T47D (cell line): ENCODE measurements around the gene TUBA8.

ENCODE experiments used
- DNase-seq, 2 experiments: peaks; one replicate each; pipeline versions ENCODE4 v3.0.0 to v3.0.0-alpha.2; 2011 to 2012; ENCODE audit warnings: low read depth in 1 of 2, low spot score in 1 of 2
- JUND ChIP-seq: IDR thresholded peaks from 2 replicates; pipeline ENCODE4 v1.6.1; 2012; ENCODE audit warnings: low read depth
- in situ Hi-C: cut with HindIII; loops from 2 replicates; pipeline ENCODE4 v1.10.0; 2016; ENCODE audit warnings: low sequenced_read_pairs, low pct_unique_long_range_greater_than_20kb

Gene TUBA8

DNA sequence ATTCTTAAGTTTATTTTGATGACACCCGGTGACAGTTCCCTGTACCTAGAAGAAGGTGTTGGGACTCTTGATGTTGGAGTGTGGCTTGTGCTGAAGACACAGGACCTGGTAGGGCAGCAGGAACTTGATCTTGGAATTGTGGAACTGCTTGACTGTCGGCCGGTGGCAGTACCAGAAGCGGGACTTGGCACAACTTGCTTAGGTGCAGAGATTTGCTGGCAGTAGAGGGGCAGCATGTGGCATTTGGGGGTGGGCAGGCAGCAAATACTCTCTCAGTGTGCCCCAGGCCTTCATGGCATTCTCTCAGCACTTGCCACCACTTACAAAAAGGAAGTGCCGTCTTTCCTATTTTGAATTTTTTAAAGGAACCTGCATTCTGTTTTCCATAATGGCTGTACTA is 29.2 kb upstream of the TUBA8 start:
- no peak for DNase-seq
- TF ChIP-seq JUND = no peak
- in situ Hi-C loops = no loop called here

DNA sequence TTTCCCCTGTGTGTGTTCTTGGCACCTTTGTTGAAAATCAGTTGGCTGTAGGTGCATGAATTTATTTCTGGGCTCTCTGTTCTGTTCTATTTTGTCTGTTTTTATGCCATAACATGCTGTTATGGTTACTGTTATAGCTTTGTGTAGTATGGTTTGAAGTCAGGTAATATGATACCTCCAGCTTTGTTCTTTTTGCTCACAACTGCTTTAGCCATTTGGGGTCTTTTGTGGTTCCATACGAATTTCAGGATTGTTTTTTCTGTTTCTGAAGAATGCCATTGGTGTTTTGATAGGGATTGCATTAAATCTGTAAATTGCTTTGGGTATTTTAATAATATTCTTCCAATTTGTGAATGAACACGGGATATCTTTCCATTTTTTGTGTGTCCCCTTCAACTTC is 28.1 kb upstream of the TUBA8 start:
- no peak for DNase-seq
- TF ChIP-seq JUND = no peak
- in situ Hi-C loops = no loop called here

DNA sequence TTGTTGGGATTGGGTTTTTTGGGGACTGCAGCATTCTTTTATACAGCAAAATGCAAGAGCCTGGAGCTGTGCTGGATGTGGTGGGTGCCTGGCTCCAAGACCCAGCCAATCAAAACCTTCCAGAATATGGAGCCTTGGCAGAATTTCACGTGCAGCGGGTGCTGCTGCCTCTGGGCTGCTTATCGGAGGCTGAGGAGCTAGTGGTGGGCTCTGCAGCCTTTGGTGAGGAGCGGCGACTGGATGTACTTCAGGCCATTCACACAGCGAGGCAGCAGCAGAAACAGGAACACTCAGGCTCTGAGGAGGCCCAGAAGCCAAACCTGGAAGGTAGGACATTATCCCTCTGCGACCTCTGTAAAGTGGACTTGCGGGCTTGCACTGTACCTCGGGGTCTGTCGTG is 27.2 kb upstream of the TUBA8 start:
- TF ChIP-seq JUND = no peak
- in situ Hi-C loops = no loop called here
- DNase-seq = no peak

DNA sequence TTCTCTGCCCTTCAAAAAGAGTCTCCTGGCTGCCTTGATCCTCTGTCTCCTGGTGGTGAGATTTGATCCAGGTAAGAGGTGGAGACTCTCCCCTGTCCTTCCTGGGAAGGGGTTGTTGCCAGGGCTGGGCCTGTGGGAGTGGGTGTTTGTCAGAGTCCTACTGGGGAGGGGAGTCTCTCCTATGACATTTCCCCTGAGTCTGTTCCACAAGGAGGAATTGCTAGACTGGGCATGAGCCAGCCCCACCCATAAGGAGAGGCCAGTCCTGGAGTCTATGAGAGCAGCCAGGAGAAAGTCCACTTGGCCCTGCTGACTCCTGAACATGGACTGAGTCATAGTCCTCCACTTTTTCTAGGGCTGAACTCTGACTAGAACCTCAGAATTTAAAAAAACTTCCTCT is 25.4 kb upstream of the TUBA8 start:
- in situ Hi-C loops = no loop called here
- no peak for TF ChIP-seq JUND
- no peak for DNase-seq

DNA sequence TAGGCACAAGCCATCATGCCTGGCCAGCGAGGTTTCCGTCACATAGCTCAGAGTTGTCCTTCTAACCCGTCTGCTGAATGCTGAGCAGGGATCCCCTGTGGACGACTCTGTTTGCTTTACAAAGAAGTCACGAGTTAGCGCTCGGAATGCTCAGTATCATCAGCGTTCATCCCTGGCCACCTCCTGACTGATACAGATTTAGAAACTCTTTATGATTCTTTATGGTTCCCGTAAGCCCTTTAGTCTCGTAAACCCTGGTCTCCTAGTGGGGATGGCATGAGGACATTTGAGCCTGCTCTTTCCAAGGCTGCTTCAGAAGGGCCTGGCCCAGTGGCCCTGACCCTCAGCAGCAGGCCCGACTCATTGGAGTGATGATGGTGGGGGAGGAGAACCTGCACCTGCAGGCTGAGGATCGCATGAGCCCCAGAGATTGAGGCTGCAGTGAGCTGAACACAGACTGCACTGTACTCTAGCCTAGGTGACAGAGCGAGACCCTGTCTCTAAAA is 23.2 kb upstream of the TUBA8 start:
- in situ Hi-C loops = no loop called here
- no peak for DNase-seq
- no peak for TF ChIP-seq JUND

- no peak for TF ChIP-seq JUND
- in situ Hi-C loops = no loop called here
Measured at GRCh38 chr22:18088825-18089568, 21.6 kb upstream of the TUBA8 start.

DNA sequence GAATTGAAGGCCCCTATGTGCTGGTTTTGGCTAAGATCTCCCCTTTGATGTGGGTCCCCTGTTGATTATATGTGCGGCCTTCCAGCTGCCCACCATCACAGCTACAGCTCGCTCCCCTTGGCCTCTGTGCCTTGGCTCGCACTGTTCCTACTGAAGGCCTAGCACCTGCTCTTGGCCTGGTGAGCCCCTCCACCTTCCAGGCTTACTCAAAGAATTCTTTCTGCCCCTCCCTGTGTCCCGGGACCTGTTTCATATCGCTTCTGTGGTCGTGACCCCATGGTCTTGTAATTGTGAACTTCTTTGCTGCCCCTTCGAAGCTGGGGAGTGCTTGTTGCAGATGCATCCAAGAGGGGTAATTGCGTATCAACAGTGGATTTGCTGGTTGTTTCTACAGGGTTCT is 20.3 kb upstream of the TUBA8 start:
- DNase-seq = no peak
- TF ChIP-seq JUND = no peak
- in situ Hi-C loops = no loop called here

More at GRCh38 chr22:18088825-18089568, 21.6 kb upstream of the TUBA8 start:
- no peak for DNase-seq

DNA sequence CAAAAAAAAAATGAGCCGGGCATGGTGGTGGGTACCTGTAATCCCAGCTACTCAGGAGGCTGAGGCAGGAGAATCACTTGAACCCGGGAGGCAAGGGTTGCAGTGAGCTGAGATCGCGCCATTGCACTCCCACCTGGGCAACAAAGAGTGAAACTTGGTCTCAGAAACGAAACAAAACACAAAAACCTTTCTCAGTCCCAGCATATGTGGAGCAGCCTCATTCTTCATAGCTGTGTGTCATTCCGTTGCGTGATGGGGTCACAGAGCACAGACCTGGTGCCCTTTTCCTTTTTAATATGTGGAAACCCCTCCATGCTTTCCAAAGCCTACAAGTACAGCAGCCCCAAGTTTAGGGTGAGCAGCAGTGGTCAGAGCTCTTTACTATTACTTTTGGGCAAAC is 19.1 kb upstream of the TUBA8 start:
- TF ChIP-seq JUND = no peak
- DNase-seq = no peak
- in situ Hi-C loops = no loop called here

GRCh38 chr22:18091916-18092526 is 18.6 kb upstream of the TUBA8 start:
- no peak for TF ChIP-seq JUND
- DNase-seq = no peak
- in situ Hi-C loops = no loop called here

DNA sequence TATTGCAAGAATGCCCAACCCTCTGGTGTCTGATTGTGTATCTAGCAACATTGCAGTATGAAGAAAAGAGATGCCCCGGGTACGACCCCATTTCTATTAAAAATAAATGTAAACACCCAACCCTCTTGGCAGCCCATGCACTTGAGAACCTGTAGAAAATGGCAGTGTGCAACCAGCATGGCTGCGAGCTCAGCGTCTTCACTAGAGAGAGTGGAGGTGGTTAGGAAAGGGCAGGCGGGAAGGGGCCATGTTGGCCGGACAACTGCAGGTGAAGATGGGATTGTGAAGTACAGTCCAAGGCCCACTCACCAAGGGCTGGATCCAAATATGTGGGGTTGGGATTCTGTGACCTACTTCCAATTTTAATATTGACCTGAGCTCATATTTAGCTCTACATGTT is 16.9 kb upstream of the TUBA8 start:
- no peak for DNase-seq
- no peak for TF ChIP-seq JUND
- in situ Hi-C loops = no loop called here

- no peak for DNase-seq
- TF ChIP-seq JUND = no peak
- in situ Hi-C loops = no loop called here
Measured at GRCh38 chr22:18095101-18095805, 15.4 kb upstream of the TUBA8 start.

- in situ Hi-C loops = no loop called here
- DNase-seq = no peak
- TF ChIP-seq JUND = no peak
Measured at GRCh38 chr22:18096823-18097222, 13.8 kb upstream of the TUBA8 start.

DNA sequence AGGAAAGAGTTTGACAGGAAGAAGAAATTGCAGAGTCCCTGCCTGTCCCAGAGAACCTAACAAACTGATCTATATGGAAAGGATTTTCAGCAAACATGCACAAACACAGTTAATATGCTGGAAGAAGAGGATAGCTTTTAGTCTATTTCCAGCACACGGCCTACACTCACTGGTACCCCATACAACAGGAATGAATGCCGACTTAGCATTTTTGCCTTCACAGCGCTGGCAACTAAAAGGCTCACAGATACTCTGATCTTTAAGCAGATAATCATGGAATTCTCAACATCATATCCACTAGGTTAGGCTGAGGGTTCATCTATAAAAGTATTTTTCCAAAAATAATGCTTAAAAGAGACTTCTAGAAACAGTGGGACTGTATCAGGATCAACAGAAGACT is 9.8 kb upstream of the TUBA8 start:
- no peak for TF ChIP-seq JUND
- DNase-seq = no peak
- in situ Hi-C loops = no loop called here
